ENCODE data around the gene MEIS2. TPM values are rescaled to one million over a fixed set of nuclear protein-coding genes. Genes with fewer than 3 reads are reported as not detected.

Gene MEIS2
- total and polyA plus RNA-seq, 2 donors (not counting 3 experiments of a cell fraction or from before 2014, with no cell fraction given), result 22.5 to 26.2 TPM

DNA sequence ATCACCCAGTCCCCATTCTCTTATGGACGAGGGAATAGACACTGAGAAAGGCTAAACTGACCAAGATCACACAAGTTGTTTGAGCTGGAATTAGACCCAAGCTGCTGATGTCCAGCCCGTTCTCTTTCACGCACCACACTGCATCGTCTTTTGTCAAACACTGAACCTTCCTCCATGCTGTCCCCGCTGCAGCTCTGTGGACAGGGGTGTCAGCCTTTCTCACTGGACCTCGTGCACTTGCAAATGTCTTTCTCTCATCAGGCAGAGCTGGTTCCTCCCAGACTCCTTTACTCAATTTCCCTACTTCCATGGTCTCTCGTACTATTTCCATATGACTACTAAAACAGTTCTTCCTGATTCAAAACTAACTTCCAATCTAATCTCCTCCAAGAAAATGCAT, 161.6 kb downstream of the MEIS2 start:
- no peak for FAIRE-seq
- no peak overlapping the region for H3K27ac ChIP-seq (ENCODE audit: insufficient read depth, low read depth, low read length)
- ChIA-PET POLR2A (interaction anchor here (0.6 to 1.0 kb wide), 2 partner anchors 15 to 1934 kb away, joined by 3 read pairs; no protein-coding TSS in a partner anchor), CTCF (interaction anchor here (0.8 to 1.1 kb wide), 2 partner anchors 15 to 76 kb away, joined by 3 read pairs; no protein-coding TSS in a partner anchor)
- TF ChIP-seq GATA2 (IDR thresholded peaks at IDR 0.05; ENCODE audit: insufficient read depth, insufficient read length, low read depth, low read length), result no peak
- TF ChIP-seq POLR2A (IDR thresholded peaks at IDR 0.05; ENCODE audit: low read depth, low read length), result no peak
- no peak for TF ChIP-seq EZH2 (IDR thresholded peaks at IDR 0.05; ENCODE audit: borderline replicate concordance, low read depth, low read length, severe bottlenecking)
- TF ChIP-seq POLR2AphosphoS5 (IDR thresholded peaks at IDR 0.05; ENCODE audit: insufficient read depth, low read depth, low read length), result no peak
- no peak for TF ChIP-seq MAX (IDR thresholded peaks at IDR 0.05; ENCODE audit: insufficient read depth, insufficient read length)
- TF ChIP-seq JUN (IDR thresholded peaks at IDR 0.05; ENCODE audit: borderline replicate concordance, insufficient read depth, insufficient read length, low read depth), result no peak
- no peak for TF ChIP-seq CTCF (IDR thresholded peaks at IDR 0.05; ENCODE audit: extremely low read depth in 1 of 2, insufficient read depth in 1 of 2, low read depth in 1 of 2, low read length in 2 of 2)
- no peak for TF ChIP-seq FOS (IDR thresholded peaks at IDR 0.05; ENCODE audit: borderline replicate concordance, insufficient read depth, low read length)
- no peak for TF ChIP-seq MYC (IDR thresholded peaks at IDR 0.05; ENCODE audit: low read depth, low read length)
- H3K36me3 ChIP-seq (ENCODE audit: control insufficient read depth in 2 of 2, extremely low read depth in 1 of 2, insufficient read depth in 2 of 2, low read length in 2 of 2), result no peaks in the 10 kb centered on the region
- BruUV-seq (replicated peaks), result no TSS peak
- peaks cover 2% of the 10 kb centered on the region for H3K4me1 ChIP-seq (ENCODE audit: control insufficient read depth, extremely low read depth, insufficient read depth, low read length)
- H3K4me3 ChIP-seq (replicated peaks in 1 of 3; ENCODE audit: insufficient read depth in 1 of 3, low read depth in 1 of 3, low read length in 3 of 3), result no peak overlapping the region
- dilution Hi-C loops (cut with MboI; ENCODE audit: extremely low pct_ligation_motif_present, low sequenced_read_pairs) (no loop called here), intact Hi-C loops (cut with micrococcal nuclease) (no loop called here)
- no peaks in the 10 kb centered on the region for H3K9me1 ChIP-seq (replicated peaks; ENCODE audit: control insufficient read depth, extremely low read depth, insufficient read depth, low read length)
- no peak overlapping the region for H2AFZ ChIP-seq (ENCODE audit: low read depth, low read length)
- no peak overlapping the region for H3K9ac ChIP-seq (replicated peaks; ENCODE audit: extremely low read depth, insufficient read depth, low read length)
- no peak for DNase-seq (ENCODE audit: low read depth, low spot score)
- H4K20me1 ChIP-seq (replicated peaks; ENCODE audit: control insufficient read depth, extremely low read depth, insufficient read depth, low read length), result no peaks in the 10 kb centered on the region
- H3K4me2 ChIP-seq (ENCODE audit: insufficient read depth, low read length), result no peak overlapping the region
- no peaks in the 10 kb centered on the region for H3K27me3 ChIP-seq (ENCODE audit: control insufficient read depth in 2 of 2, insufficient read depth in 2 of 2, low read length in 2 of 2)
- no peaks in the 10 kb centered on the region for H3K9me3 ChIP-seq (replicated peaks; ENCODE audit: control insufficient read depth, insufficient read depth, low read length)
- H3K79me2 ChIP-seq (ENCODE audit: control insufficient read depth, insufficient read depth, low read length), result no peaks in the 10 kb centered on the region
